ENCODE data around the gene CALHM4. TPM values are rescaled to one million over a fixed set of nuclear protein-coding genes. Genes with fewer than 3 reads are reported as not detected.

CALHM4 gene, protein sequence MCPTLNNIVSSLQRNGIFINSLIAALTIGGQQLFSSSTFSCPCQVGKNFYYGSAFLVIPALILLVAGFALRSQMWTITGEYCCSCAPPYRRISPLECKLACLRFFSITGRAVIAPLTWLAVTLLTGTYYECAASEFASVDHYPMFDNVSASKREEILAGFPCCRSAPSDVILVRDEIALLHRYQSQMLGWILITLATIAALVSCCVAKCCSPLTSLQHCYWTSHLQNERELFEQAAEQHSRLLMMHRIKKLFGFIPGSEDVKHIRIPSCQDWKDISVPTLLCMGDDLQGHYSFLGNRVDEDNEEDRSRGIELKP
- polyA plus RNA-seq (2012; rRNA removed) = not detected in 2 replicates
- 0.04 and 0.05 TPM in 2 replicates for polyA plus RNA-seq (2012; cell fraction: cytosol; rRNA removed)
- polyA plus RNA-seq (2012; cell fraction: nucleus; rRNA removed) = 0.05 TPM in 1 of 2 replicates, not detected in the other

DNA sequence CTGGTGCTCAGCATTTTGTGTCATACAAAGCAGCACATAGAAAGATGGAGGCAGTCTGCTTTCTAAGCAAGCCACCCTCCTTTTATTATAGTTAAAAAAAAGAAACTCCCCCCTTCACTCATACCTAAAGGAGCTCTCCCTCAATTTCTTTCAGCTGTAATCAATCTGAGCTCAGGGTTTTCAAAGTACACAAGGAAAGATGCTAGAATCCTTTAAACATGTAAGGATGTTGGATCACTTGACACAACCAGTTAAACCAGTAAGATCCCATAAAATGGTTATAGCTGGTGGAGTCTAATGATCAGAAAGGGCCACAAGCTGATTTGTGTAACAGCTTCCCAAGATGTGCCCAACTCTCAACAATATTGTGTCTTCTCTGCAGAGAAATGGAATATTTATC is at the start of gene CALHM4:
Gene CALHM4 (plus strand): TSS at position 301 of the 400 bp plus-strand sequence. CDS start 43 bp downstream, at position 344.
- no peak within 1 kb of the TSS for H2AFZ ChIP-seq (ENCODE audit: low read depth)
- CTCF ChIA-PET = interaction anchor here (0.6 to 2.2 kb wide), 6 partner anchors 15 to 265 kb away, joined by 3 to 13 read pairs (median 3); no protein-coding TSS in a partner anchor

DNA sequence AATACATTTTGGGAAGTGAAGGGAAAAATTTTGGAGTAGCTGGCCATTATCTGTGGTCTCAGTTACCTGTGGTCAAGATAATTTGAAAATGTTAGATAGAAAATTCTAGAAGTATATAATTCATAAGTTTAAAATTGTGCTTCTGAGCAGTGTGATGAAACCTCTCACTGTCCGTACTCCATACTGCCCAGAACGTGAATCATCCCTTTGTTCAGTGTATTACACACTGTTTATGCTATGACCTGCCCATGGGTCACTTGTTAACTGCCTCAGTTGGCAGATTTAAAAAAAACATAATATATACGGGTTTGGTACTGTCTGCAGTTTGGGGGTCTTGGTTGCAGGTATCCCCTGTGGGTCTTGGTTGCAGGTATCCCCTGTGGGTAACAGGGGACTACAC is 46.2 kb upstream of the CALHM4 start:
- no peak overlapping the region for H3K9ac ChIP-seq
- no peaks in the 10 kb centered on the region for H4K20me1 ChIP-seq (ENCODE audit: insufficient read depth)
- CTCF ChIA-PET = interaction anchor here (0.7 kb wide), 1 partner anchor 219 kb away, joined by 3 read pairs; no protein-coding TSS in a partner anchor
- WGBS (ENCODE audit: low lambda C conversion rate) = 63% methylated on average over 3 of the region's 3 CpGs
- peaks cover 4% of the 10 kb centered on the region for H3F3A ChIP-seq (replicated peaks; ENCODE audit: insufficient read depth)
- no peaks in the 10 kb centered on the region for H3K27me3 ChIP-seq (ENCODE audit: insufficient read depth)
- no peaks in the 10 kb centered on the region for H3K36me3 ChIP-seq (replicated peaks in 1 of 2; ENCODE audit: control insufficient read depth in 1 of 2, insufficient read depth in 2 of 2, low read length in 1 of 2)
- H3K9me3 ChIP-seq = no peaks in the 10 kb centered on the region
- H3K4me3 ChIP-seq (ENCODE audit: low read depth in 2 of 2, low read length in 1 of 2) = no peak overlapping the region
- no peak overlapping the region for H2AFZ ChIP-seq (ENCODE audit: low read depth)
- H3K4me1 ChIP-seq (ENCODE audit: control insufficient read depth in 1 of 2, insufficient read depth in 2 of 2, low read depth in 1 of 2, low read length in 1 of 2) = peaks cover 0 to 9% of the 10 kb centered on the region in 2 experiments; a peak in 2 of 4 replicates
- peaks cover 2% of the 10 kb centered on the region; the same call in 1 of the 2 replicates for H3K79me2 ChIP-seq (ENCODE audit: insufficient read depth)
- H3K27ac ChIP-seq (ENCODE audit: low read depth in 2 of 2, low read length in 1 of 2) = no peak overlapping the region
- POLR2A ChIA-PET = no interaction called here
- H3K9me2 ChIP-seq = no peaks in the 10 kb centered on the region
- no peak overlapping the region for H3K4me2 ChIP-seq
- no peak for DNase-seq
- TF ChIP-seq ELF1 (IDR thresholded peaks at IDR 0.05) (no peak), EP300 (IDR thresholded peaks at IDR 0.05; ENCODE audit: borderline replicate concordance in 1 of 2, low read depth in 1 of 2, low read length in 1 of 2) (no peak), SIN3A (IDR thresholded peaks at IDR 0.05; ENCODE audit: borderline replicate concordance, low read depth, low read length) (no peak), TAF1 (IDR thresholded peaks at IDR 0.05; ENCODE audit: borderline replicate concordance, low read depth, low read length) (no peak), MXI1 (IDR thresholded peaks at IDR 0.05; ENCODE audit: low read depth, low read length) (no peak), TEAD4 (IDR thresholded peaks at IDR 0.05; ENCODE audit: borderline replicate concordance, insufficient read depth) (no peak), RCOR1 (IDR thresholded peaks at IDR 0.05; ENCODE audit: low read length) (no peak), NFIC (IDR thresholded peaks at IDR 0.05; ENCODE audit: borderline replicate concordance) (no peak), NRF1 (IDR thresholded peaks at IDR 0.05; ENCODE audit: low read depth, low read length) (no peak), YY1 (IDR thresholded peaks at IDR 0.05; ENCODE audit: low read depth) (no peak), SMC3 (IDR thresholded peaks at IDR 0.05; ENCODE audit: low read depth, low read length) (no peak), JUND (IDR thresholded peaks at IDR 0.05) (no peak), RAD21 (IDR thresholded peaks at IDR 0.05; ENCODE audit: low read length) (no peak), GATA2 (CRISPR knock-in tag; IDR thresholded peaks at IDR 0.05) (no peak)
- TF ChIP-seq, protein P1, sequence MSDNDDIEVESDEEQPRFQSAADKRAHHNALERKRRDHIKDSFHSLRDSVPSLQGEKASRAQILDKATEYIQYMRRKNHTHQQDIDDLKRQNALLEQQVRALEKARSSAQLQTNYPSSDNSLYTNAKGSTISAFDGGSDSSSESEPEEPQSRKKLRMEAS (IDR thresholded peaks at IDR 0.05; ENCODE audit: low read depth) = no peak
- TF ChIP-seq, protein P2, sequence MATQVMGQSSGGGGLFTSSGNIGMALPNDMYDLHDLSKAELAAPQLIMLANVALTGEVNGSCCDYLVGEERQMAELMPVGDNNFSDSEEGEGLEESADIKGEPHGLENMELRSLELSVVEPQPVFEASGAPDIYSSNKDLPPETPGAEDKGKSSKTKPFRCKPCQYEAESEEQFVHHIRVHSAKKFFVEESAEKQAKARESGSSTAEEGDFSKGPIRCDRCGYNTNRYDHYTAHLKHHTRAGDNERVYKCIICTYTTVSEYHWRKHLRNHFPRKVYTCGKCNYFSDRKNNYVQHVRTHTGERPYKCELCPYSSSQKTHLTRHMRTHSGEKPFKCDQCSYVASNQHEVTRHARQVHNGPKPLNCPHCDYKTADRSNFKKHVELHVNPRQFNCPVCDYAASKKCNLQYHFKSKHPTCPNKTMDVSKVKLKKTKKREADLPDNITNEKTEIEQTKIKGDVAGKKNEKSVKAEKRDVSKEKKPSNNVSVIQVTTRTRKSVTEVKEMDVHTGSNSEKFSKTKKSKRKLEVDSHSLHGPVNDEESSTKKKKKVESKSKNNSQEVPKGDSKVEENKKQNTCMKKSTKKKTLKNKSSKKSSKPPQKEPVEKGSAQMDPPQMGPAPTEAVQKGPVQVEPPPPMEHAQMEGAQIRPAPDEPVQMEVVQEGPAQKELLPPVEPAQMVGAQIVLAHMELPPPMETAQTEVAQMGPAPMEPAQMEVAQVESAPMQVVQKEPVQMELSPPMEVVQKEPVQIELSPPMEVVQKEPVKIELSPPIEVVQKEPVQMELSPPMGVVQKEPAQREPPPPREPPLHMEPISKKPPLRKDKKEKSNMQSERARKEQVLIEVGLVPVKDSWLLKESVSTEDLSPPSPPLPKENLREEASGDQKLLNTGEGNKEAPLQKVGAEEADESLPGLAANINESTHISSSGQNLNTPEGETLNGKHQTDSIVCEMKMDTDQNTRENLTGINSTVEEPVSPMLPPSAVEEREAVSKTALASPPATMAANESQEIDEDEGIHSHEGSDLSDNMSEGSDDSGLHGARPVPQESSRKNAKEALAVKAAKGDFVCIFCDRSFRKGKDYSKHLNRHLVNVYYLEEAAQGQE (IDR thresholded peaks at IDR 0.05; ENCODE audit: low read depth, low read length) = no peak
- TF ChIP-seq, protein P3, sequence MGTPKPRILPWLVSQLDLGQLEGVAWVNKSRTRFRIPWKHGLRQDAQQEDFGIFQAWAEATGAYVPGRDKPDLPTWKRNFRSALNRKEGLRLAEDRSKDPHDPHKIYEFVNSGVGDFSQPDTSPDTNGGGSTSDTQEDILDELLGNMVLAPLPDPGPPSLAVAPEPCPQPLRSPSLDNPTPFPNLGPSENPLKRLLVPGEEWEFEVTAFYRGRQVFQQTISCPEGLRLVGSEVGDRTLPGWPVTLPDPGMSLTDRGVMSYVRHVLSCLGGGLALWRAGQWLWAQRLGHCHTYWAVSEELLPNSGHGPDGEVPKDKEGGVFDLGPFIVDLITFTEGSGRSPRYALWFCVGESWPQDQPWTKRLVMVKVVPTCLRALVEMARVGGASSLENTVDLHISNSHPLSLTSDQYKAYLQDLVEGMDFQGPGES (IDR thresholded peaks at IDR 0.05; ENCODE audit: low read depth, low read length) = no peak
- TF ChIP-seq, protein P4, sequence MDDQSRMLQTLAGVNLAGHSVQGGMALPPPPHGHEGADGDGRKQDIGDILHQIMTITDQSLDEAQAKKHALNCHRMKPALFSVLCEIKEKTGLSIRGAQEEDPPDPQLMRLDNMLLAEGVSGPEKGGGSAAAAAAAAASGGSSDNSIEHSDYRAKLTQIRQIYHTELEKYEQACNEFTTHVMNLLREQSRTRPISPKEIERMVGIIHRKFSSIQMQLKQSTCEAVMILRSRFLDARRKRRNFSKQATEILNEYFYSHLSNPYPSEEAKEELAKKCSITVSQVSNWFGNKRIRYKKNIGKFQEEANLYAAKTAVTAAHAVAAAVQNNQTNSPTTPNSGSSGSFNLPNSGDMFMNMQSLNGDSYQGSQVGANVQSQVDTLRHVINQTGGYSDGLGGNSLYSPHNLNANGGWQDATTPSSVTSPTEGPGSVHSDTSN (IDR thresholded peaks at IDR 0.05) = no peak

More for the DNA sequence above, at the start of gene CALHM4:
- Histone ChIP-seq H3K4me2 (no peak within 1 kb of the TSS), H3K9me2 (no peaks in the 10 kb centered on the region), H3K4me1 (ENCODE audit: control insufficient read depth in 1 of 2, insufficient read depth in 2 of 2, low read depth in 1 of 2, low read length in 1 of 2) (peaks cover 0 to 20% of the 10 kb centered on the region in 2 experiments; a peak in 3 of 4 replicates), H3K27ac (ENCODE audit: low read depth in 2 of 2, low read length in 1 of 2) (no peak within 1 kb of the TSS), H3K27me3 (ENCODE audit: insufficient read depth) (no peaks in the 10 kb centered on the region), H3K9me3 (no peaks in the 10 kb centered on the region), H3K9ac (no peak within 1 kb of the TSS), H3K79me2 (ENCODE audit: insufficient read depth) (no peaks in the 10 kb centered on the region), H3F3A (replicated peaks; ENCODE audit: insufficient read depth) (peaks cover 31% of the 10 kb centered on the region), H3K36me3 (replicated peaks in 1 of 2; ENCODE audit: control insufficient read depth in 1 of 2, insufficient read depth in 2 of 2, low read length in 1 of 2) (no peaks in the 10 kb centered on the region), H4K20me1 (ENCODE audit: insufficient read depth) (no peaks in the 10 kb centered on the region), H3K4me3 (ENCODE audit: low read depth in 2 of 2, low read length in 1 of 2) (no peak within 1 kb of the TSS)
- no peak for DNase-seq
- POLR2A ChIA-PET = no interaction called here
- no peak for TF ChIP-seq POLR2AphosphoS5 (IDR thresholded peaks at IDR 0.05; ENCODE audit: low read depth, low read length)
- no peak for TF ChIP-seq TCF12 (IDR thresholded peaks at IDR 0.05)
- TF ChIP-seq NRF1 (IDR thresholded peaks at IDR 0.05; ENCODE audit: low read depth, low read length) = no peak
- no peak for TF ChIP-seq MEF2A (IDR thresholded peaks at IDR 0.05; ENCODE audit: borderline replicate concordance, low read depth)
- TF ChIP-seq, protein P5, sequence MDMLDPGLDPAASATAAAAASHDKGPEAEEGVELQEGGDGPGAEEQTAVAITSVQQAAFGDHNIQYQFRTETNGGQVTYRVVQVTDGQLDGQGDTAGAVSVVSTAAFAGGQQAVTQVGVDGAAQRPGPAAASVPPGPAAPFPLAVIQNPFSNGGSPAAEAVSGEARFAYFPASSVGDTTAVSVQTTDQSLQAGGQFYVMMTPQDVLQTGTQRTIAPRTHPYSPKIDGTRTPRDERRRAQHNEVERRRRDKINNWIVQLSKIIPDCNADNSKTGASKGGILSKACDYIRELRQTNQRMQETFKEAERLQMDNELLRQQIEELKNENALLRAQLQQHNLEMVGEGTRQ (IDR thresholded peaks at IDR 0.05; ENCODE audit: borderline replicate concordance, low read depth, low read length) = no peak
